ENCODE data around the gene KRT17.
A peak's percentile ranks its signal among the peaks of the same experiment; 100 is the strongest.
"Not testable (repeated sequence)": the region's sequence is repeated elsewhere in the genome, so short reads cannot be mapped to it uniquely, and the experiment has no call there.

The KRT17 gene

DNA sequence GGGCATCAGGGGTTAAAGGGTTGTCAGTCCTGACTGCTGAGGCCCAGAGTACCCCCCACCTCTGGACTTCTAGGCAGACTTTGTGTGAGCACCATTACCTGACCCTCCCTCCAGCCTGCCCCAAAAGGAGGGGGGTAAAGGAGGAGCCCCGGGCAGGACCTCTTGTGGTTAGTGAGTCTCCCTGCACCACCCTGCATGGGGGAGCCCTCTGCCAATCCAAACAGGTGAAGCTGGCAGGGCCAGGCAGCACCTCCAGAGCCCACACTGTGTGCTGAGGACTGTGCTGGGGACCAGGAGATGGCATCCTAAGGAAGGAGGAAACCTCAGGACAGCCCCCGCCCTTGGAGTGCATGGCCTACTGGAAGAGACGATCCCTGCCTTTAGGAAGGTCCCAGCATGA, 35.1 kb downstream of the KRT17 start:
- DNase-seq, result no peak

DNA sequence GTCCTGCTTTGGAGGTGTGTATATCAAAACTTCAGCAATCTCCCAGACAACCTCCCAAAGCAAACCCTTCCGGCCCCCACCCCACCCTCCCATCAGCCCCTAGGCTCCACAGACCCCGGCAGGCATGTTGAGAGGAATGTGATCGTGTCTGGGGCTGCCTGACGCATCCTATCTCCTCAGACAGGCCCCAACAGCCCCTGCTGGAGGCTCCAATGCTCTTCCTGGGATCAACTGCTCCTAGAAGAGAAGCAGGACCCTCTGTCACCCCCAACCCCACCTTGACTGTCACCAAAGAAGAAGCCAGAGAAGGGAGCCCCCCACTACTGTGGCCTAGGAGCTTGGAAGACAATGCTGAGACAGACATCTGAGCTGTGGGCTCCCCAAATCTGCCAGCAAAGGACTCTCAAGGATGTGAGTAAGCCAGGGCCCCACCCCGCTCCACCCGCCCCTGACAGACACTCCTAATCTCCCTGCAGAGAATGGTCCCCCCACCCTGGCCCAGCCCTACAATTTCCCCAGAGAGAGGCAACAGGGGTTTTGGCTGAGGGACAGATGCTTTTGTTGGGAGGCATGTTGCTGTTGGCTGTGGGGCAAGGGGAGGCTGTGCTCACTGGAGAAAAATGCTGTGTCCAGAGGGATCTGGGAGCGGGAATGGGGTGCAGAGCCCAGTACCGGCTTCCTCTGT, 36.1 kb downstream of the KRT17 start:
- no peak for DNase-seq

DNA sequence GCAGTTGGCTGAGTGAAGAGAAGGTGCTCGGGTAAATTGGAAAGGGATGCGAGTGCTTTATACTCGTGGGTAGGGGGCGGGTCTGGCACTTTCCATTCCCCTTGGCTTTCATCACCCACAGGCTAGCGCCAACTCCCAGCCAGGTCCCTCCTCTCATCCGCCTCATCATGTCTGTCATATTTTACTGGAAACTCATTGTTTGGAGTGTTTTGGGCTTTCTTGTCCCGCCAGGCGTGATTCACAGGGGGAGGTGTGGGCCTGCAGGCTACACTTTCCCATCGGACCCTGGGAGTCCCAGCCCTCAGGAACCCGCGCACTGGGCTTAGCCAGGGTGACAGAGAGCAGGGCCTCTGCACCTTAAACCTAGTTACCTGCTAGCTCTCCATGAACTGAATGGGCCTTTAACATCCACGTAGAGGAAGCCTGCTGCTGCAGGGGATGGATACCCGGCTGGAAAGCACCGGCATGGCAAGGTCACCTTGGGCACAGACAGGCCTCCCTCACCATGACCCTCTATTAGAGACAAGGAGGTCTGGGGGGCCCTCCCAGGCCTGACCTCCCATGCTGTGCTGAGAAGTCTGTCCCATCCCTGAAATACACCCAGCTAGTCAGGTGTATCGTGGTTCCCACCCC, 37.4 kb downstream of the KRT17 start, which contains the start of gene KRT14:
TSS of gene KRT14 (minus strand) at position 33 of the 633 bp plus-strand sequence. CDS start 61 bp downstream, outside the sequence.
- DNase-seq, result no peak

DNA sequence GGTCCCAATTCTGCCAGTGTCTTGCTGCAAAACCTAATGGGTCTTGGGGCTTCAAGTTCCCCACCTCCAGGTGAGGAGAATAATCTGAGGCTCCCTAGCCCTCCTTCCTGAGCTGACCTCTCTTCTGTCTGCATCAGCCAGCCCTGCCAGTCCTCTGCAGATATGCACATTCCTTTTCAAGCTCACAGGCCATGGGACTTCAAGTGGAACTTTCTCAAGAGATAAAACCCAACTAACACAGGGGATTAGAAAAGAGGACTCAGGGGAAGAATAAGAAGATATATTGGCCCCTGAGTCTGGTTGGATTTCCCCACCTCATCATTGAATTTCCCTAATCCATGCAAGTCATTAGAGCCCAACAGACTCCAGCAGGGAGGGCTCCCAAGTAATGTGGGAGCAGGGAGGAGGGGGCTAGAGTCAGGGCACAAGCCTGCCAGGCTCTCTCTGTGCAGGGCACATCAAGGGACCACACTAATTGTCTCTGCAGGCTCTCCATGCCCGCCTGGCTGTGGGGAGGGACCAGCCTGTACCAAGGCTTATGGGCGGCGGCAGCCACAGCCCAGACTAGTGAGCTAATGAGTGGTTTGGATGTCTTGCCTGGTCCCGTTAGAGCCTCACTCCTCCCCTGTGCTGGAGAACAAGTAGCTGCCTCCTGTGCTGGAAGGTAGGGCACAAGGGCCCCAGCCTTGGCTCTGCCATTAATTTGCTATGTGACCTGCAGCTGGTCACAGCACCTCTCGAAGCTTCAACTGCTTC, 38.9 kb downstream of the KRT17 start:
- DNase-seq, result no peak

DNA sequence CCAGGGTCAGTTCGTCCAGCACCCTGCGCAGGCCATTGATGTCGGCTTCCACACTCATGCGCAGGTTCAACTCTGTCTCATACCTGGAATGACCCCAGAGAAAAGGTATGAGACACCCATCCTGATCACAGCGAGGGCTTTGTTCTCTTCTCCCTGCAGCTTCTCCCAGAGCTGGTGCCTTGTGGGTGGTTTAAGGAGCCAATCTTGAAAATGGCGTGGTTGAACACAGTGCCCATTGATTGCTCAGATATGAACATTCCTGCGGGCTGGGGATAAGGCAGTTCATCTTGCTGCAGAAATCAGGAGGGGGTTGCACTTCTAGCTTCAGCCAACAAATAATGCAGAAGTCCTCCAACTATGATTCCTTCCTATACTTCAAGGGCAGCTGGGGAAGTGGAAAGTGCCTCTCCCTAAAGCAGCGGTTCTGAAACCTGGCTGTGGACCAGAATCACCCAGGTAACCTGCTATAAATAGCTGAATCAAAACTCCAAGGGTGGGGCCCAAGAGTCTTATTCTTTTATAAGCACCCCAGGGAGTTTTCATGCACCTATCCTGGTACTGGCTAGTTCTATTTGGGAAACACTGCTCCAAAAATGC, 39.9 kb downstream of the KRT17 start:
- not testable (repeated sequence) for DNase-seq

DNA sequence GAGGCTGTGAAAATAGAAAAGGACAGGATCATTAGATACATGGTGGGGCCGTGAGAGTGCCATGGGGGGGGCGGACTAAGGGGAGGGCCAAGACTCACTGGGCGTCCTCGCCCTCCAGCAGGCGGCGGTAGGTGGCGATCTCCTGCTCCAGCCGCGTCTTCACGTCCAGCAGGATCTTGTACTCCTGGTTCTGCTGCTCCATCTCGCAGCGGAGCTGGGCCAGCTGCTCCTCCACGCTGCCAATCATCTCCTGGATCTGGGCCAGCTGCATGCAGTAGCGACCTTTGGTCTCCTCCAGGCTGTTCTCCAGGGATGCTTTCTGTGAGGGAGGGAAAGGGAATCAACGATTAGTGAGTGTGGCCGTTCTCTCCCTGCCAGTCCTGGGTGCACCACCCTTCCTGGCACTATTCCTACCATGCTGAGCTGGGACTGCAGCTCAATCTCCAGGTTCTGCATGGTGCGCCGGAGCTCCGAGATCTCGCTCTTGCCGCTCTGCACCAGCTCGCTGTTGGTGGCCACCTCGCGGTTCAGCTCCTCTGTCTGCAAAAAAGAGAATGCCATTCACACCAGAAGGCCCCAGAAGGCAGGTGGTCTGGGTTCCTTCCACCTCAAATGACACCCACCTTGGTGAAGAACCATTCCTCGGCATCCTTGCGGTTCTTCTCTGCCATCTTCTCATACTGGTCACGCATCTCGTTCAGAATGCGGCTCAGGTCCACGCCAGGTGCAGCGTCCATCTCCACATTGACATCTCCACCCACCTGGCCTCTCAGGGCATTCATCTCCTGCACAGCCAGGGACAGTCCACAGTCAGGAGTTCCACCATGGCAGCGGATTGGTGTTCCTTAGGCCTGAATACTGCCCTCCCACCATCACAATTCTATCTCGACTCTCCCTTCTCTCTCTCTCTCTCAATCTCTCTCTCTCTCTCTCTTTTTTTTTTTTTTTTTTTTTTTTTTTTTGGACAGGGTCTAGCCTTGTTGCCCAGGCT, 40.9 kb downstream of the KRT17 start:
- no peak for DNase-seq

DNA sequence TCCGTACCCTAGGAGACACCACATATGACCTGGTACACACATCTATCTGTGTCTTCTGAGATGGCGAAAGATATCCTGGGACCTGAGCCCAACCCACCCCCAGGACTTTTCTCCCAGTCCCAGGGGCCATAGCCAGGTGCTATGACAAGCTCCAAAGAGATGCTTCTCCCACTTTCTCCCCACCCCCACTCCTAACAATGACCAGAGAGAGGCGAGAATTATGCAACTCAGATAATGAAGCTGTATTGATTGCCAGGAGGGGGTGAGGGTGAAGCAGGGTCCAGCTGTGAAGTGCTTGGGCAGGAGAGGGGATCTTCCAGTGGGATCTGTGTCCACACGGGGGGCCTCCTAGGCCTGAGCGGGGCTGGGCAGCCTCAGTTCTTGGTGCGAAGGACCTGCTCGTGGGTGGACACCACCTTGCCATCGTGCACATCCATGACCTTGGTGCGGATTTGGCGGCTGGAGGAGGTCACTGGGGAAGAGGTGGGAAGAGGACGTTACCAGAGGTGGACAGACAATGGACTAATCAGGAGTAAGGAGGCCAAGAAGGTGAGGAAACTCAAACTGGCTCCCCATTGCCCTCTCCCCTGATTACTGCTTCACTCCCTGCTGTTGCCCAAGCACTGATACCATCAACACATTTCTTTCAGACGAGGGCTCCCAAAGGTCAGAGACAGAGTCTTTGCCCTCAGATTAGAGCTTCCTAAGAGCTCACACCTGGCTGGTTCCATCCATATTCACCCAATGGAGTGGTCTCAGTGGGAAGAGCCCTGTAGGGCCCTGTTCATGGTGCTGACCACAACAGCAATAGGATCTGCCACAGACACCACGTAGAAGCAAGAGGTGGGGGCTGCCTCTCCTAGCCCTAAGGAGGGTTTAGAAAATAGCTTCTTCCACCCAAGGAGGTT, 42.1 kb downstream of the KRT17 start:
- not testable (repeated sequence) for DNase-seq

DNA sequence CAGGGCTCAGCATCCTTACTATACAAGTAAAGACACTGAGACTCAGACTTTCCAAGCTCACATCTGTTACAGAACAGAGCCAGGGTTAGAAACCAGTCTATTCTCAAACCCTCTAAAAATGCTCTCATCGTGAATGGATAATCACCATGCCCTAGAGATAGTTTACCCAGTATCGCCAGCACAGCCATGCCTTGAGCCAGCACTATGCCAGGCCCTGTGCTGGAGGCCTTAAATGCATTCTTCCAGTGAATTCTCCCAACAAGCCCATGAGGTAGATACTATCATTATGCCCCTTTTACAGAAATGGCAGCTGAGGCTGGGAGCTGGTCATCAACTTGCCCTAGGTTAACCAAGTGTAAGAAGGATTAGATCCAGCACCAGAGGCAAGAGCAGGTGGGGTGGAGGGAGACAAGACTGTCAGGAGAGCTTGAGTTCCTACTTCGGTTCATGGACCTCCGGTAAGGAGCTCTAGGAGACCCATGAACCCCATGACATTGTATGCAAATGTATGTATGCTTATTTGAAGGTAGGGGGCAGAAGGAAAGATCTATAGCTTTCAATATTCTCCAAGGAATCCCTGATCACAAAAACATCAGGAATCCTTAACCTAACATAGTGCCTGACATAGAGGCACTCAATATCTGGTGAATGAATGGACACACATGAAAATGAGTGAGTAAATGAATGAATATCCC, 42.9 kb downstream of the KRT17 start:
- no peak for DNase-seq

DNA sequence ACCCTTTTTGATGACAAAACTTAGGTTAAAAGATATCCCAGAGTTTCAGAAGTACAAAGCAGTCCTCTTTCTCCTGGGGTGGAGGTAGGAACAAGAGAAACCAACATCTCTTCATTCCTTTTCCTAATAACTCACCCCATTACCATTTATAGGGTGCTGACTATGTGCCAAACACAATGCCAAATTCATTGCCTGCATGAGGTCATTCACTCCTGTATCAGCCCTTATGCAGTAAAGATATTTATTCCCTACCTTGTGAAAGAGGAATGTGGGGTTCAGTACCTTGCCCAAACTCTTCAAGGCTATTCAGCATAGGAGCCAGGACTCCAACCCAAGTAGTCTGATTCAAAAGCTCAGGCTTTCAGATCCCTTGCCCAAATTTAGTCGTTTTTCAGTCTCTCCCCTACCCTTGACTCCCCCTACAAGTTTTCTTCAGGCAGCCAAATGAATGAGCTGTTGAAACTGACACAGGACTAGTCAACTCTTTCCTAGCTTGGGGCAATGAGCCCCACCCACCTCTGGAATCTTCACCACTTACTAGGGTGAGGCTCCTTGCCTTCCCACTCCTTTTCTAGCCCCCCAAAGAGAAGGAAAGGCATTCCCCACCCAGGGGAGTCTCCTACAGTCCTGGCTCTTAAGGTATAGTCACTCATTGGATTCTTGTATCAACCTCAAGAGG, 43.5 kb downstream of the KRT17 start:
- no peak for DNase-seq

DNA sequence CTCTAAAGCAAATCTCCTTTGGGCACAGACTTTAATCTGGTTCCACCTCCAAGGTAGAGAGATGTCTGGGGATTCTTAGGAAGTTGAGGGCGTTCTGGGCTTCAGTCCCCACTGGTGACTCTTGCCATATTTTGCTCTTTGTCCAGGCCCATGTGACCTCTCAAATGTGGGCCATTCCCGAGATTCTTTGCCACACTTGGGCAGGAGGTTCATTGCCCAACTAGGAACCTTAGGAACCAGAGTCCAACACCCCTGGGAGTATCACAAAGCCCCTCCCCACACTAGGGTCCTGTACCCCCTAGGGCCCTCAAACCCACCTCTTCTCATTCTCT, 44.2 kb downstream of the KRT17 start:
- DNase-seq, result no peak

DNA sequence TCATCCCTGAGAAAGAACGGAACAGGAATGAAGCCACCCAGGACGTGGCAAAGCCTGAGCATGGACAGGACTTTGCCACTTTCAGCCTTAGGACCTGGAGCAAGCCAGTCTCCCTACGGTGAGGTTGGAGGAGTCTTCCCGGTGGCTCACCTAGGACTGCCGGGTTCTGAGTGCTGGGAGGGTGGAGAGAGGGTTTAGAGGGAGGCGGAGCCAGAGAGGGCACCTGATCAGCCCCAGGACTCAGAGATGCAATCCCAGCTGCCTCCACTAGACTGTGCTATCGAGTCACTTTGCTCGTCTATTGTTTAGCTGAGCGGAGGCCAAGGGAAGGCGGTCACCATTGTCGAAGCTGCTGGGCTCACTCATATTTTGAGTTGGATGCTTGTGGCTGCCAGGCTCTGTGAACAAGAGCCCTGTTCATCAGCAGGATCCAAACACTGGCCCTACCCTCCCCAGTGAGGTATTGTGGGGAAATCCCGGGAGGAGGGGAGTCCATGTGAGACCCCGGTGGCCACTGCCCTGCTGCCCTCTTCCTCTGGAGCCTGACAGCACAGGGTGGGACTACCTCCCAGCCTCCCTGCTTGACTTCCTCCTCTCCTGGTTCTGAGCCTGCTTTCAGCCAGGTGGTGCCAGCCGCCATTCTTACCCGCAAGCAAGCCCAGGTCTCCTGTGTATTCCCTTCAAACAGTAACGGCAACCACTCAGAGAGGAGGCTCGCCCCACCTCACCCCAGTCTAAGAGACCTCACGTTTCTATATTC, 44.7 kb downstream of the KRT17 start:
- peak; percentile 87 for DNase-seq

DNA sequence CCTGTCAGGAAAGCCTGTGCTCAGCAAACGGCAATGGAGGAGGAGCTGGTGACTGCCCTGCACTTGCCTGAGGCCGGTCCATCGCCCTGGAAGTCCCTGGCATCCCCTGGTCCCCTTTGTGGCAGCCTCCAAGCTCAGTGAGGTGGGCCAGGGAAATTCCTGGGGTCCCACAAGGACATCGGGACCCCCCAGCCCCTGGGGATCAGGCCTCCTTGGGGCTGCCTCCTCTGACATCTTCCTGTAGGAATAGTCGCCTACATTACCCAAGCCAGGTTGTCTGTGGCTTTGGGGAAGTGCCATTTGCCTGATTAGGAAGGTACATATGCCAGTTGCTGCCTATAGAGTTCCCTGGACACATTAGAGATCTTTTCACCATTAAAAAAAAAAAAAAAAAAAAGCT, 45.4 kb downstream of the KRT17 start:
- no peak for DNase-seq

DNA sequence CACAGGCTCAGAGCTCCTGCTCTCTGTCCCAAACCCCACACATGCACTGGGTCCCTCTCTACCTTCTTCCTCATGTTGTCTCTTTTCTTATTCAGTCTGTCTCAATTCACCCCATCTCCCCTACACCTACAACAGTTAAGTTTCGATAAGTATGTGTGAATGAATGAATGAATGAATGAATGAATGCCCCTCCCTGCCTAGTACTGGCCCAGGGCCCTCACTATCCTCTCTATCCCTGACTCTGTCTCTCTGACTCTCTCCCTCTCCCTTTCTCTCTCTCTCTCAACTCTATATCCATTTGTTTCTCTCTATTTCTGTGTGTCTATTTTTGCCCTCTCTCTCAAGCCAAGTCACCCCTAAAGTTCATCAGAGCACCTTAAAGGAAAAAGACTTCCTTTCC, 45.8 kb downstream of the KRT17 start:
- DNase-seq, result no peak

DNA sequence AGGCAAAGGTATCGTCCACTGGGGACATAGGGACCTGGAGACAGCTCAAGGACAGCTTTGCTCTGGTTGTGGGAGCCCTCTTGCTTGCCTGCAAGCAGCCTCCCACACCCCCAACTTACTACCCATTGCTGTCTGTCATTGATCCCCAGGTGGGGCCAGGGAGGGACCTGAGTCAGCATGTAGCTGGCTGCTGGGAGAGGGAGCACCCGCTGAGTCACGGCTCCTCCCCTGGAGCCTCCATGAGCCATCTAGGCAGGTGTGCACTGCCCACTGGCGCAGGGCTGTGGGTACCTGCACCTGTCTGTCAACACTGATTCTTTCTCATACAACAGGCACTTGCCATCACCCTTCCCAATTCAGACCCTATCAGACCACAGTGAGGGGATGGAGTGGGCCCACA, 47.6 kb downstream of the KRT17 start:
- DNase-seq, result not testable (repeated sequence)

DNA sequence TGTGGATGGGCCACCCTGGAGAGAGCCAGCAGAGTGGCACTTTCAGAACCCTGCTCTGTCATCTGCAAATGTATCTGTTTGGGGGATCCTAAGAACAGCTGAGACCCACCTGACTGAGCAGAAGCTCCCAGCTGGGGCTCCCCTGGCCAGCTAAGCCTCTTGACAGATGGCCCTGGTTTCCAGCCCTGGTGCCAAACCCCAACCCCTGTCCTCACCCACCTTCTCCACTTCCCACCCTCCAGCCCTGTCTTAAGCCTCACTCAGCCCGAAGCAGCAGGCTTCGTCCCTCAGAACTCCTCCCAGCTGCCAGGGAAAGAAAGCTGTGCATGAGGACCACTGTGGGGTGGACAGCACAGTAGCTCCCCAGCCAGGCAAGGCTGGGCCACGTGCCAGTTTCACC, 49.0 kb downstream of the KRT17 start:
- no peak for DNase-seq

DNA sequence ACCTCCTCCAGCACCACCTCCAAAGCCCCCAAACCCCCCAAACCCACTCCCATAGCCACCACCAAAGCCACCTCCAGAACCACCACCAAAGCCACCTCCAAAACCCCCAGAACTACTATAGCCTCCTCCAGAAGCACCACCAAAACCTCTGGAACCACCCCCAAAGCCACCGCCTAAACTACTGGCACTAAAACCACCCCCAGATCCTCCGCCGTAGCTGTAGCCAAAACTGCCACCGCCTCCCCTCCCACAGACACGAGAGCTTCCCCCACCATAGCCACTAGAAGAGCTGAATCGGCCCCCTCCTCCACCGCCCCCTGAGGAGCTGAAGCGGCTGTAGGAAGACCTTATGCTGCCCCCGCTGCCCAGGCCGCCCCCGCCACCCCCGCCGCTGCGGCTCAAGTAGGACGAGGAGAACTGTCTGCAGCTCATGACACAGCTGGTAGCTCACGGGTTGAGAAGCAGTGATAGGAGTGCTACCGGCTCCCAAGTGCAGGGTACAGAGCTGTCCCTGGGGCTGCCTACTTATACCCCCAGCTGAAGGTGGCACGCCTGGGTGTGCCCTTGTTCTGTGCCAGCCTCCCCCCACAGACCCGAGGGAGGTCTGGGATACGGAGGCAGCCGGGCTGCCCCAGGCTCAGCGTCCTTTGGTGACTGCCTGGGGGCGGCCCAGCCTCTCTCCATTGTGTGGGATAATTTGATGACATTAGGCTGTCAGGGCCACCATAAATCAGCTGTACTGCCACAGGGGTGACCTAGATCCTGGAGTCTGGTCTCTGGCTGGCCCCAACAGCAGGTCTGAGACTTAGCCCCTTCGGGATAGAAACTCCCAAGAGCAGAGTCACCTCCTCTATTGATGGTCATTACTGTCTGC, 52.6 kb downstream of the KRT17 start, which contains the start of gene KRT9:
TSS of gene KRT9 (minus strand) at position 499 of the 874 bp plus-strand sequence. CDS start at position 432, 67 bp downstream.
- DNase-seq, result no peak

All from OCI-M1 (cell line).